OCI-LY3 (cell line): ENCODE measurements around the gene TMX4.

Source experiments
- CTCF ChIP-seq: fragments of 200-600, 300-600 bp; sonication (generic); IDR thresholded peaks from 2 replicates; pipeline ENCODE4 v1.5.1; 2014; ENCODE audit warnings: antibody characterized with exemption, low read length, low read depth
- EZH2phosphoT487 ChIP-seq: fragments of 200-600 bp; shearing (Covaris generic); IDR thresholded peaks from 2 replicates; pipeline ENCODE4 v1.6.1; 2018; ENCODE audit warnings: antibody characterized with exemption, mixed run types, low read depth

- no peak for TF ChIP-seq CTCF
- no peak for TF ChIP-seq EZH2phosphoT487
Measured at GRCh38 chr20:8000796-8001195, 18.8 kb downstream of the TMX4 start.
